Endothelial cell of umbilical vein (primary cell): ENCODE results near the gene RALGPS1. TPM values are rescaled to one million over a fixed set of nuclear protein-coding genes. Genes with fewer than 3 reads are reported as not detected.

Experiments
- BruUV-seq: library from RNA; stranded (reverse); fragments of 400-500 nt; replicated peaks from 2 replicates; lab custom pipeline; 2021; lab: Mats Ljungman, UMichigan
- CTCF ChIA-PET: fragments of 300-600, 350-600 bp; sonication (Branson Sonifier 250); formaldehyde crosslinking; loops from one replicate; lab custom pipeline; 2021; ENCODE audit warnings: antibody characterized with exemption, inconsistent platforms; lab: Charles Lee
- POLR2A ChIA-PET: fragments of 300-600, 350-600 bp; sonication (Branson Sonifier 250); formaldehyde crosslinking; loops from one replicate; lab custom pipeline; 2021; ENCODE audit warnings: antibody characterized with exemption, inconsistent platforms; lab: Charles Lee
- DNase-seq: peaks from one replicate; pipeline ENCODE4 v3.0.0-alpha.2; 2011; ENCODE audit warnings: low read depth, low spot score
- FAIRE-seq: peaks from 2 replicates; lab custom pipeline; 2011; peaks lifted over from hg19 to GRCh38; lab: Jason Lieb, UNC
- H2AFZ ChIP-seq: 2 replicates; pipeline ENCODE4 v1.6.0; 2012; ENCODE audit warnings: low read depth, low read length, control low read depth, inconsistent platforms
- H3K27ac ChIP-seq: 2 replicates; pipeline ENCODE4 v1.5.1; 2011; ENCODE audit warnings: low read depth, mild to moderate bottlenecking, control low read depth, low read length, moderate library complexity; ENCODE audit not compliant: insufficient read depth
- H3K27me3 ChIP-seq, 2 experiments: 2 replicates each; pipeline versions ENCODE4 v1.6.0 to v1.6.1; 2011; ENCODE audit warnings: low read length in 2 of 2, mixed read lengths in 1 of 2; ENCODE audit not compliant: control insufficient read depth in 2 of 2, insufficient read depth in 2 of 2
- H3K36me3 ChIP-seq, 2 experiments: 2 replicates in 1 of 2; 3 replicates in 1 of 2; pipeline ENCODE4 v1.5.1; 2011; ENCODE audit warnings: low read length in 2 of 2, mild to moderate bottlenecking in 1 of 2, moderate library complexity in 1 of 2; ENCODE audit not compliant: control insufficient read depth in 2 of 2, insufficient read depth in 2 of 2; ENCODE audit errors: extremely low read depth in 1 of 2
- H3K4me1 ChIP-seq: 3 replicates; pipeline ENCODE4 v1.5.1; 2011; ENCODE audit warnings: mild to moderate bottlenecking, low read length; ENCODE audit not compliant: control insufficient read depth, insufficient read depth; ENCODE audit errors: extremely low read depth
- H3K4me2 ChIP-seq: 2 replicates; pipeline ENCODE4 v1.6.1; 2011; ENCODE audit warnings: low read length, control low read depth, mixed read lengths; ENCODE audit not compliant: insufficient read depth
- H3K4me3 ChIP-seq, 3 experiments: fragments of 200-600 bp in 1 of 3; sonication (generic), shearing (Covaris generic) in 1 of 3; replicated peaks in 1 of 3; 2 replicates each; pipeline ENCODE4 v1.5.1; 2011 to 2016; ENCODE audit warnings: control low read depth in 3 of 3, low read length in 3 of 3, mild to moderate bottlenecking in 2 of 3, inconsistent platforms in 1 of 3, low read depth in 1 of 3, moderate library complexity in 1 of 3; ENCODE audit not compliant: insufficient read depth in 1 of 3
- H3K79me2 ChIP-seq: 2 replicates; pipeline ENCODE4 v1.6.0; 2012; ENCODE audit warnings: low read length, inconsistent platforms; ENCODE audit not compliant: control insufficient read depth, insufficient read depth
- H3K9ac ChIP-seq: replicated peaks from 2 replicates; pipeline ENCODE3; 2011; ENCODE audit warnings: low read length, control low read depth; ENCODE audit not compliant: insufficient read depth; ENCODE audit errors: extremely low read depth
- H3K9me1 ChIP-seq: replicated peaks from 3 replicates; pipeline ENCODE4 v1.6.0; 2011; ENCODE audit warnings: mild to moderate bottlenecking, low read length; ENCODE audit not compliant: control insufficient read depth, insufficient read depth; ENCODE audit errors: extremely low read depth
- H3K9me3 ChIP-seq: replicated peaks from 2 replicates; pipeline ENCODE4 v1.5.1; 2012; ENCODE audit warnings: low read length, inconsistent platforms; ENCODE audit not compliant: control insufficient read depth, insufficient read depth
- H4K20me1 ChIP-seq: replicated peaks from 2 replicates; pipeline ENCODE3; 2011; ENCODE audit warnings: mild to moderate bottlenecking, low read length; ENCODE audit not compliant: control insufficient read depth, insufficient read depth; ENCODE audit errors: extremely low read depth
- EZH2 ChIP-seq: IDR thresholded peaks from 2 replicates; pipeline ENCODE4 v1.6.1; 2012; ENCODE audit warnings: borderline replicate concordance, low read depth, mild to moderate bottlenecking, moderate library complexity, low read length, inconsistent platforms; ENCODE audit not compliant: severe bottlenecking
- FOS ChIP-seq: IDR thresholded peaks from 2 replicates; pipeline ENCODE4 v1.6.1; 2011; ENCODE audit warnings: mild to moderate bottlenecking, low read length, moderate library complexity, borderline replicate concordance; ENCODE audit not compliant: insufficient read depth
- GATA2 ChIP-seq: IDR thresholded peaks from 2 replicates; pipeline ENCODE4 v1.7.0; 2011; ENCODE audit warnings: low read depth, mild to moderate bottlenecking, moderate library complexity, mixed read lengths, low read length; ENCODE audit not compliant: insufficient read length, insufficient read depth
- JUN ChIP-seq: IDR thresholded peaks from 2 replicates; pipeline ENCODE4 v1.6.1; 2011; ENCODE audit warnings: borderline replicate concordance, low read depth; ENCODE audit not compliant: insufficient read length, insufficient read depth
- MYC ChIP-seq: IDR thresholded peaks from one replicate; pipeline ENCODE4 v1.6.1; 2011; ENCODE audit warnings: mild to moderate bottlenecking, low read depth, low read length
- POLR2A ChIP-seq: IDR thresholded peaks from 2 replicates; pipeline ENCODE4 v1.6.1; 2012; ENCODE audit warnings: low read depth, mild to moderate bottlenecking, control low read depth, low read length
- POLR2AphosphoS5 ChIP-seq: IDR thresholded peaks from 2 replicates; pipeline ENCODE4 v1.6.1; 2012; ENCODE audit warnings: low read depth, mild to moderate bottlenecking, control low read depth, low read length, moderate library complexity; ENCODE audit not compliant: insufficient read depth
- dilution Hi-C: fragments of 300-500 bp; cut with MboI; formaldehyde crosslinking; loops from one replicate; pipeline ENCODE4 v1.15.0; 2019; ENCODE audit warnings: low sequenced_read_pairs; ENCODE audit not compliant: extremely low pct_ligation_motif_present
- intact Hi-C: fragments of 100-400 bp; cut with micrococcal nuclease; formaldehyde crosslinking; loops from one replicate; pipeline ENCODE4 v1.10.0; 2022
- polyA plus RNA-seq, 4 experiments: library from polyadenylated mRNA; depleted of rRNA in 3 of 4; stranded (reverse) in 3 of 4; unstranded in 1 of 4; fragments of >200 nt; gene quantifications; 2 replicates each; pipeline versions ENCODE4 v1.2.1 to v1.2.3, GENCODE V29; 2011 to 2012; ENCODE audit warnings: missing spikeins in 1 of 4
- total RNA-seq: library from RNA; stranded (reverse); gene quantifications from 2 replicates; pipeline ENCODE4 v1.2.3, GENCODE V29; 2021
- TF ChIP-seq, protein P1 (sequence below): IDR thresholded peaks from 2 replicates; pipeline ENCODE4 v1.6.1; 2011; ENCODE audit not compliant: insufficient read depth, insufficient read length
- TF ChIP-seq, protein P2 (sequence below), 2 donors: IDR thresholded peaks; 1 replicate in 1 of 2; 2 replicates in 1 of 2; pipeline ENCODE4 v1.5.1; 2011; ENCODE audit warnings: low read length in 2 of 2, mild to moderate bottlenecking in 2 of 2, moderate library complexity in 2 of 2, control low read depth in 1 of 2, inconsistent platforms in 1 of 2, low read depth in 1 of 2; ENCODE audit not compliant: insufficient read depth in 1 of 2; ENCODE audit errors: extremely low read depth in 1 of 2

Gene RALGPS1
- total and polyA plus RNA-seq, 2 donors (not counting 3 experiments of a cell fraction or from before 2014, with no cell fraction given), result 3.8 to 5.5 TPM

DNA sequence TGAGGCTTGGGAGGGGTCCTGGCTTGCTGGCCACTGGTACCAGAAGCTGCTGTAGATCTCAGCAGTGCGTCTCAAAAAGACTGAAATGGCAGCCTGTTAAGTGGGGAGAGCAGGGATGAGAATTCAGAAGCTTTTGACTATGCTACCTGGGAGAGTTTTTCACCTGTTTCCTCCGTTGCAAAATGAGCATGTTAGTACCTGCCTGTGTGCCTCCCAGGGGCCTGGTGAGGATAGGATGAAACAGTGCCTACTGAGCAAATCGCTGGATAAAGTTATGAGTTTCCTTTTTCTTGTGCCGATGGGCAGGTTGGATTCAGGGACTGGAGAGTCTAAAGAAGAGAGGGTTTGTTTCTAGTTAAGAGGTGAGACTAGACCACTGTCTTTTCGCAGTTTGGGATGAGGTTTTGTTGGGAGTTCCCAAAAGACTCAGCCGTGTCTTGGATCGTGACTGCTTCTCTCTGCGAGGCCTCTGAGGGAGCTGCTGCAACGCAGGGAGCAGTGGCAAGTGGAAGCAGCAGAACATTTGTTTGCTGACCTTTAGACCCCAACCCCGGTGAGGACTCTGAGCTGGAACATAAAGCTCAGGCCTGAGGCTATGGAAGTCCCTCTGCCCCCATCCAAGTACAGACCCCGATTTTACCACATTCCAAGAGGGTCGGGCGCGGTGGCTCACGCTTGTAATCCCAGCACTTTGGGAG, 1.4 kb downstream of the RALGPS1 start:
- Histone ChIP-seq H3K4me3 (no peak overlapping the region), H2AFZ (no peak overlapping the region), H3K36me3 (no peaks in the 10 kb centered on the region), H3K27me3 (peaks cover 0 to 1% of the 10 kb centered on the region in 2 experiments), H3K9me3 (no peaks in the 10 kb centered on the region), H4K20me1 (no peaks in the 10 kb centered on the region), H3K9ac (no peak overlapping the region), H3K4me1 (no peaks in the 10 kb centered on the region), H3K9me1 (no peaks in the 10 kb centered on the region), H3K27ac (no peak overlapping the region), H3K4me2 (no peak overlapping the region), H3K79me2 (no peaks in the 10 kb centered on the region)
- ChIA-PET POLR2A (no interaction called here), CTCF (interaction anchor here (1.6 to 1.9 kb wide), 2 partner anchors 25 to 53 kb away, joined by 5 read pairs; no protein-coding TSS in a partner anchor)
- FAIRE-seq (no peak), DNase-seq (no peak)
- no TSS peak for BruUV-seq
- dilution Hi-C loops, result no loop called here
- TF ChIP-seq POLR2AphosphoS5, result no peak
- TF ChIP-seq FOS, result no peak
- TF ChIP-seq POLR2A, result no peak
- no peak for TF ChIP-seq GATA2
- intact Hi-C loops, result no loop called here

DNA sequence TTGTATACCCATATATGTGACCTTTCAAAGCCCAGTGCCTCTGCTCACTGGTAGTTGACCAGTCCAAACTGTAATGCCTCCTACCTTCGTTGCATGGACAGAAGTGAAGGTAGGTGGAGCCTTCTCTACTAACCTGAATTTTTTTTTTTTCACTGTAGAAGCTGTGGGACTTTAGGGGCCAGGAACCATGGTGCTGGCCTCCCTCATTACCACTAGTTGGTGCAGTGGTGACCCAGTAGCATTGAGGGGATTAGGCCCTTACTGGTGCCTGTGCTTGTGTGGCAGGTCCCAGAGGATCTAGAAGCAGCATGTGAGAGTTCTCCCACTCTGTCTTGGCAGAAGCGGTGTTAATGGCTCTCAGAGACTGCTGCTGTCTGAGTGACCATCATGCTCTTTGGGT, 2.3 kb downstream of the RALGPS1 start:
- no TSS peak for BruUV-seq
- Histone ChIP-seq H3K4me3 (no peak overlapping the region), H3K79me2 (no peaks in the 10 kb centered on the region), H3K36me3 (no peaks in the 10 kb centered on the region), H3K27ac (no peak overlapping the region), H4K20me1 (no peaks in the 10 kb centered on the region), H3K27me3 (peaks cover 0 to 3% of the 10 kb centered on the region in 2 experiments), H3K4me2 (no peak overlapping the region), H3K9me3 (no peaks in the 10 kb centered on the region), H2AFZ (no peak overlapping the region), H3K9ac (no peak overlapping the region), H3K9me1 (no peaks in the 10 kb centered on the region), H3K4me1 (no peaks in the 10 kb centered on the region)
- dilution Hi-C loops (no loop called here), intact Hi-C loops (no loop called here)
- ChIA-PET CTCF (interaction anchor here (0.8 kb wide), 1 partner anchor 448 kb away, joined by 3 read pairs; no protein-coding TSS in a partner anchor), POLR2A (interaction anchor here (0.5 kb wide), 1 partner anchor 422 kb away, joined by 3 read pairs; no protein-coding TSS in a partner anchor)
- DNase-seq (no peak), FAIRE-seq (no peak)
- no peak for TF ChIP-seq JUN
- no peak for TF ChIP-seq POLR2AphosphoS5
- TF ChIP-seq EZH2, result no peak
- no peak for TF ChIP-seq POLR2A
- no peak for TF ChIP-seq FOS
- TF ChIP-seq MYC, result no peak
- TF ChIP-seq, protein P1, sequence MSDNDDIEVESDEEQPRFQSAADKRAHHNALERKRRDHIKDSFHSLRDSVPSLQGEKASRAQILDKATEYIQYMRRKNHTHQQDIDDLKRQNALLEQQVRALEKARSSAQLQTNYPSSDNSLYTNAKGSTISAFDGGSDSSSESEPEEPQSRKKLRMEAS, result no peak
- TF ChIP-seq, protein P2, sequence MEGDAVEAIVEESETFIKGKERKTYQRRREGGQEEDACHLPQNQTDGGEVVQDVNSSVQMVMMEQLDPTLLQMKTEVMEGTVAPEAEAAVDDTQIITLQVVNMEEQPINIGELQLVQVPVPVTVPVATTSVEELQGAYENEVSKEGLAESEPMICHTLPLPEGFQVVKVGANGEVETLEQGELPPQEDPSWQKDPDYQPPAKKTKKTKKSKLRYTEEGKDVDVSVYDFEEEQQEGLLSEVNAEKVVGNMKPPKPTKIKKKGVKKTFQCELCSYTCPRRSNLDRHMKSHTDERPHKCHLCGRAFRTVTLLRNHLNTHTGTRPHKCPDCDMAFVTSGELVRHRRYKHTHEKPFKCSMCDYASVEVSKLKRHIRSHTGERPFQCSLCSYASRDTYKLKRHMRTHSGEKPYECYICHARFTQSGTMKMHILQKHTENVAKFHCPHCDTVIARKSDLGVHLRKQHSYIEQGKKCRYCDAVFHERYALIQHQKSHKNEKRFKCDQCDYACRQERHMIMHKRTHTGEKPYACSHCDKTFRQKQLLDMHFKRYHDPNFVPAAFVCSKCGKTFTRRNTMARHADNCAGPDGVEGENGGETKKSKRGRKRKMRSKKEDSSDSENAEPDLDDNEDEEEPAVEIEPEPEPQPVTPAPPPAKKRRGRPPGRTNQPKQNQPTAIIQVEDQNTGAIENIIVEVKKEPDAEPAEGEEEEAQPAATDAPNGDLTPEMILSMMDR (IDR thresholded peaks at IDR 0.05; ENCODE audit: extremely low read depth in 1 of 2, insufficient read depth in 1 of 2, low read depth in 1 of 2, low read length in 2 of 2), result no peak
- no peak for TF ChIP-seq GATA2
